IPS-NIHi7 (cell line): ENCODE results near the gene TBC1D9.

Source experiments
- DNase-seq: peaks from one replicate; pipeline ENCODE4 v3.0.0; 2012; ENCODE audit warnings: mixed read lengths; ENCODE audit errors: extremely low spot score

Gene TBC1D9

GRCh38 chr4:140693562-140693961 is 62.6 kb downstream of the TBC1D9 start:
- no peak for DNase-seq

DNA sequence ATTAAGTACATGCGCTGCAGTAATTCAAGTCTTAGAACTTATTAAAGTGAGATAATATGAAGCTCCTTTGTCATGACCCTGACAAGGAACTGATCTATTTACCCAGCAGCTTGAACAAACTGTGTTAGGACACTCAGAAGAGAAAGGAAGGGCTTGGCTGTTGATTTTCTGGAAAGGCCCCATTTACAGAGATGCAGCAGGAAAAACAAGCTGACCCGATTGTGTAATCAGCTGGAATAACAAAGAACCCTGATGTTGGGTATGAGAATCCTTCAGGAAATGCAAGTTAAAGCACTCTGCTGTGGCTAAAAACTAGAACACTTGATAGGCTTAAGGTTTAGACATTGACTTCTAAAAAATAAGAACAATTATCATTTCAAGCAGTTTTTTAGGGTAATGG is 64.8 kb downstream of the TBC1D9 start:
- DNase-seq = peak; percentile 41

GRCh38 chr4:140690093-140690492 is 66.1 kb downstream of the TBC1D9 start:
- no peak for DNase-seq

GRCh38 chr4:140689623-140690022 is 66.6 kb downstream of the TBC1D9 start:
- DNase-seq = no peak

- DNase-seq = no peak
Measured at GRCh38 chr4:140688711-140689598, 67.2 kb downstream of the TBC1D9 start.

- DNase-seq = no peak
Measured at GRCh38 chr4:140686796-140687195, 69.4 kb downstream of the TBC1D9 start.

DNA sequence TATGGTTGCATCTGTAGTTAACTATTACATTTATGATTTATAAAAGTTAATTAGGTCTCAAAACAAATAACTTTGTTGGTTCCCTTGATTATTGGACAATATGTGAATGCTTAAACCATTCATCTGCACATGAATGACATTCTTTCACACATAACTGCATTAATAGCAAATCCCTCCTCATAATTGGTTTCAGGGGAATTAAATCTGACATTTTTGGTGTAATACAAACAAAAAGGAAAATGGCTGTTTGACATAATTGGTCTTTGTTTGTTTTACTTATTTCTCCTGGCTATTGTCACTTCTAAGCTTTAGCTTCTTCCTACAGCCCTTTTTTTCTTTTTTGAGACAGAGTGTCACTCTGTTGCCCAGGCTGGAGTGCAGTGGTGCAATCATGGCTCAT is 71.9 kb downstream of the TBC1D9 start:
- DNase-seq = no peak

DNA sequence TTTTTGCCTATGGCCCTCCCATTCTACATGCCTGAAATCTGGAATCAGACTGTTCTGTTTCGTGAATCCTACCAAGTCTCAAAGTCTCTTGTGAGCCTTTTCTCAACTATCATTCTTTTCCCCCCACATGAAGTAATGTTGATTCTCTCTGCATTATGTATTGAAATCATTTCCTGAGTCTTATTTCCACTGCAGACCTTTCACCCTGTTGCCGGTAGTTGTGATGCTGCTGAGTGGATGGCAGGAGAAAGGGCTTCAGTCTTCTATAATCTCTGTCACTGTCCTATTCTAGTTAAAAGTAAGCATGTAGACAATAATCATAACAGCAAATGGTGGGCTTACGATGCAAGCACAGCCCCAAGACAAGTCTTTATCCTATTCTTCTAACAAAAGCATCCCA is 75.0 kb downstream of the TBC1D9 start:
- no peak for DNase-seq

- DNase-seq = no peak
Measured at GRCh38 chr4:140680686-140681085, 75.5 kb downstream of the TBC1D9 start.

- DNase-seq = no peak
Measured at GRCh38 chr4:140679576-140679975, 76.6 kb downstream of the TBC1D9 start.

DNA sequence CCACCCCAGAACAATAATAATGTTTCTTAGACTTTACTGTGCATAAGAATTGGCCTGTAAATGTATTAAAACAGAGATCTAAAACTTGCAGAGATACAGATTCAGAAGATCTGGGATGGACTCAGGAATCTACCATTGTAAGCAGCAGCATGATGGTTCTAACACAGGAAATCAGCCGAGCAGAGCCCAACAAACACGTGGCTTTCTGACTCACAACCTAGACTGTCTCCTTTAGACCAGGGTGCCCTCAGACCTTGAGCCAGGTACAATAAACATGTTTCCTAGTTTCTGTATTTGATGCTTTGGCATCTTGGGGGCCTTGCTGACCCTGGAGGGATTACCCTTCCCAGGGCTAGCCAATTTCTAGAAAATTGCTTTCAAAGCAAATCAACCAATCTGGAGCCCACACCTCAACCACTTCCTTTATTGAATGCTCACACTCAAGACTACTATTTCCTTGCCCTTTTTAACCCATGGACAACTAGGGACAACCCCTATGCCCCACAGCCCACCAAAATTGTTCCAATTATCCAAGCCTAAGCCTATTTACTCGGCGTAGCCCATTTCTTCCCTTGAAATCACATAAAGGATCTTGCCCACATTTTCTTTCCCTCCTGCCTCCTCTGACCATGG is 80.5 kb downstream of the TBC1D9 start:
- no peak for DNase-seq

DNA sequence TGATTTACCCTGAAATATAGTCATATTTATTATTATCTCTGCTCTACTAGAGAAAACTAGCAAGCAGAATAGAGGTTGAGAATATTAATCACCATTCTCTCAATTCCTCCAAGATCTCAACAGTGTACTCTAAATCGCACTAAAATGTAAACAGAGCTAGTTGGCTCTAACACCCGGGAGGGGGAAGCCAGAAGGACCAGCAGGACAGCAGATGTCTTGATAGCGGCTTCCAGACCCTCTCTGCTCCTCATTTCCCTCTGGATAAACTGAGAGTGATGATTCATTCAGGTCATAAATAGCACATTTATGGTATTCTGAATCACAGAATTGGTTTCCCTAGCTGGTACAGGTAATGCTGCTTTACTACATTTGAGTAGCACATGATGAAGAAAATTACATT is 82.5 kb downstream of the TBC1D9 start:
- DNase-seq = peak; percentile 22

DNA sequence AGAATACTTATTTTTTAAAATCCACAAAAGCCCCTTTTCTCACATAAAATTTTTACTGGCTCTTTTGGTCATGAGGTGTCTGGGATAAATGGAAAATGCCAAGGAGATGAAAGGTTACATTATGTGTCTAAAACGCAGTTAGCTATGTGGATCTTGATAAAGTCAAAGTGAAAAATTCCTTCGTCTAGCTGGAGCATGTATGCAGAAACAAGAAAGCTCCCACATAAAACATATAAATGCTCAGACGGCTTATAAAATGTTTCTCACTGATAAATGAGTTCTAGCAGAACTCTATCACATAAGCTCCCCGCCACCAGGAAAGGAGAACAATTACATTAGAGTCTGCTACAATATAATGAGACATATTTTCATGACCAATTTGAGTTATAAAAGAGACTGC is 83.8 kb downstream of the TBC1D9 start:
- no peak for DNase-seq

DNA sequence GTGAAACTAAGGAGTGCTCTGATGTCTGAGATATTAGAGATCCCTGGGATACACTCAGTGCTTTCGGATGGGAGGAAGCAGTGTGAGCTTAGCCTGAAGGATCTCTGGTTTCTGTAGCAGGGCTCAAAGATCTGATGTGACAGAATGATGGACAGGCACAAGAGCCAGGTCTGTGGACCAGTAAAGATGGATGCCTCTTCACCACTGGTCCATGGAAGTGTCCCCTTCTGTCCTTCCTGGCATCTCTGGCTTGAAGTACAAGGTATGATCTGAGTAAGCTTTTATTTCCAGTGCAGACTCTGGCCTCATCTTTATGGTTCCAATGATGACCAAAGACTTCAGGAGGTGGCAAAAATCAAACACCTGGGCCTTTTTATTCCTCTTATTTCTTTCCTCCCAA is 88.1 kb downstream of the TBC1D9 start:
- DNase-seq = no peak

DNA sequence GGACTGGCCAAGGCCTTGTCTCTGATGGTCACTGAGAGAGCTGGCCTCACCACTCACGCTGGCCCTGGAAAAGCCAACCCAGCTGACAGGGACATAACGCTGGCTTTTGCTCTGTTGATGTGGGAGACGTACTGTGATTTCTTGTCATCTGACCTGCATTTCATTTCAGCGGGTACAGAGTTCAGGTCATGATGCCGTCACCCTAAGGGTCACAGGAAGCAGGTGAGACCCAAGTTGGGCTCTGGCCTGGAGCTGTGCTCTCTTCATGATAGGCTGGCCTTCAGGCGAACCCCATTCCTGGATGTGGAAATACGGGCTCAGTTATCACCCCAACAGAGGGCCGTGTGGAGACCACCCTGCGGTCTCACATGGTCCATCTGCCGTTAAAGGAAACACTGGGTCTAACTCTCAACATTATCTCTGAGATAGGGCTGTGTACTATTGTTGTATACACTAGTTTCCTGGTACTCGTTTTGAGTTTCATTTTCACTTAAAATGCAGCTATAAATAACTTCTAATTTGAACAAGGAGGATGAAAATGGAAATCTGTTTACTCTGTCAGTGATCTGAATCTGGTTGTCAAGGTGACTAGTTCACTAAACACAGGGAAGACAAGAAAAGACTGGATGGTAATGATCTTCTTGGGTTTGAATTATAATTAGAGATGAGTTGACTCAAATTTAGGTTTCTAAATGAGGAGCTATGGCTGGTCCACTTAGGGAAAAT is 89.1 kb downstream of the TBC1D9 start:
- no peak for DNase-seq

GRCh38 chr4:140662082-140662869 is 93.9 kb downstream of the TBC1D9 start:
- no peak for DNase-seq

GRCh38 chr4:140661550-140661949 is 94.6 kb downstream of the TBC1D9 start:
- DNase-seq = no peak

DNA sequence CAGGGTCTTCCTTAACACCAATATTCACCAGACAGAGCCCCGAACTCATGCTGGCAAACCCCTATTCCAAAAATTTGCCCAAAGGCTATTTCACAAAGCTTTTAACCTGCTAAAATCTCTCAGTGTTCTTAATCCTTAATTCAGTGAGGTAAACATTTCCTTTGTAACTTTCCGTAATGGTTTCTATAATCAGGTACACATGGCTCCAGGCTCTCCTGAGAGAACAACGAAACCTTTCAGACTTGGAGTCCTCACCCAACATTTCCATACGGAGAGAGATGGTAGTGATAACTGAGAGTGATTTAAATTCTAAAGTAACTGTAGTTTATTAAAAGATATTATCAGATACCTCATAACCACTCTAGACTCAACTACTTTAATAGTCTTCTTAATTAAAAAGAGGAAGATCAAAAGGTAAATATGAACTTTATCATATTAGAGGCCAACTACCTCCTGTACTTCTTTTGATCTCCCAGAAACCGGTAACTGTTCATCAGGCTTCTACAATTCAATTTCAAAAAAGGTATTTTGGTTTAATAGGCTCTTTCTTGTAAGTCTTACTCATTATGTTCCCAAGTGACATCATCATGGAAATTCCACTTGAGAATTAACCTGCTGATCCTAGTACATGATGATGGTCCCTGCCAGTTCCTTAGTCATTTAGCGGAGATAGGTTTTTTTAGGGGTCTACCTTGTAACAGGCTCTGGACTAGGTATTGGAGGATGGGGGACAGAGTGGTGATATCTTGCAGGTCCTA is 96.1 kb downstream of the TBC1D9 start:
- DNase-seq = no peak

DNA sequence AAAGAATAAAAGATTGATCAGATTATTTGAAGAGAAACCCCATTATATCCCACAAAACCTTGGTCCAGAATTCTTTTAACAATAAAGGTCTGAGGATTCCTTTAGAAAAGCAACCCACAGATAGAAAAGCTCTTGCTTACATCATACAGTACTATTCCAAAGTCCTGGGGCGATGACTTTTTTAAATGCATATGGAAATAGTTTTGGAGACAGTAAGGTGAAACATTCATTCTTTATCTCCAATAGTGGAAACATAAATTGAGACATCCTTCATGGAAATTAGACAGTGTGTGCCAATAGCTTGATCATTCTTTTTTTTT is 101.7 kb downstream of the TBC1D9 start:
- no peak for DNase-seq

DNA sequence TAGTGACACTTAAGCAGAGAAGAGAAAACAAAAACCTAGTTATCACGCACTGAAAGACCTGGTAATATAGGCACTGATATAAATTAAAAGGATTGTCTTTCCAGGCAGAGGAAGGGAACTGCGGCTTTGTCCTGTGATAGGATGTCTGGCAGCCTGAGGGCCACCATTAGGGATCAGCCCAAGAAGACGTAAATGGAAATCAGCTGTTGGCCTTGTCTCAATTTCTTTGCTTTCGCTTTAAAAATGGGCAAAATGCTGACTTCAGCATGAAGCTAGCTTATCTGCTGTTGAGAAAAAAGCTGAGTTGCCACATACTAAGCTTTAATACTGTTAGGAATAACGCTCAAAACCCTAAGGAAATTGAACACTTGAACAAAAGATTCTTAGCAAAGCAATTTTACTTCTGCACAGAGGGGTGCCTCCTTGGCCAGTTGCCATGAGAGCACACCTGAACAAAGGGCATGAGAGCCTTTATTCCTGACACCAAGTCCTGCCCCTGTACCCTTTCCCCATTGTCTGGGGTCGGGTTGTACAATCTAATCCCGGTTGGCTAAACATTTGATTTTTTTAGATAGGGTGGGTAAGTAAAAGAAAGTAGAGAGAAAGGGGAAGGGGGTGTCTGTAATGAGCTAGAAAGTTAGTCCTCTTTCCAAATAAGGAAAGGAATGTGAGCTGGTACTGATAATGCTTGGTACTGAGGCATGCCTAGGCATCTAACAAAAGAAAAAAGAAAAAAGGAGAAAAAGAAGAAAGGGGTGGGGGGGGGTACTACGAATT is 102.3 kb downstream of the TBC1D9 start:
- DNase-seq = no peak

GRCh38 chr4:140652601-140653000 is 103.6 kb downstream of the TBC1D9 start:
- no peak for DNase-seq
